H9 (cell line): ENCODE results near the gene CTR9. TPM values are rescaled to one million over a fixed set of nuclear protein-coding genes. Genes with fewer than 3 reads are reported as not detected.

ENCODE experiments used
- DNase-seq: peaks from one replicate; pipeline ENCODE4 v3.0.0-alpha.2; 2017
- H2AFZ ChIP-seq: one replicate; pipeline ENCODE4 v1.6.1; 2013; ENCODE audit warnings: mild to moderate bottlenecking, low read length, control low read depth, moderate library complexity
- H2AK5ac ChIP-seq: 2 replicates; pipeline ENCODE4 v1.6.1; 2013; ENCODE audit warnings: low read length, control low read depth, mixed read lengths; ENCODE audit not compliant: insufficient read length
- H2BK120ac ChIP-seq: one replicate; pipeline ENCODE4 v1.6.1; 2013; ENCODE audit warnings: low read depth, mild to moderate bottlenecking, low read length, control low read depth, inconsistent platforms; ENCODE audit not compliant: poor library complexity, severe bottlenecking
- H2BK12ac ChIP-seq: 2 replicates; pipeline ENCODE4 v1.6.1; 2013; ENCODE audit warnings: low read length, control low read depth, mixed read lengths, low read depth; ENCODE audit not compliant: insufficient read length
- H2BK15ac ChIP-seq: 2 replicates; pipeline ENCODE4 v1.6.1; 2013; ENCODE audit warnings: low read depth, low read length, control low read depth
- H2BK20ac ChIP-seq: one replicate; pipeline ENCODE4 v1.6.1; 2013; ENCODE audit warnings: low read depth, mild to moderate bottlenecking, low read length, control low read depth, inconsistent platforms; ENCODE audit not compliant: poor library complexity, severe bottlenecking
- H2BK5ac ChIP-seq: 2 replicates; pipeline ENCODE4 v1.6.1; 2013; ENCODE audit warnings: low read length, control low read depth, mixed read lengths; ENCODE audit not compliant: insufficient read length
- H3K14ac ChIP-seq: 2 replicates; pipeline ENCODE4 v1.6.1; 2013; ENCODE audit warnings: low read length, control low read depth; ENCODE audit not compliant: insufficient read depth
- H3K18ac ChIP-seq: 2 replicates; pipeline ENCODE4 v1.6.1; 2013; ENCODE audit warnings: low read depth, mild to moderate bottlenecking, mixed read lengths, low read length, control low read depth; ENCODE audit not compliant: insufficient read length
- H3K23ac ChIP-seq: 2 replicates; pipeline ENCODE4 v1.6.1; 2013; ENCODE audit warnings: low read length, control low read depth, mixed read lengths, low read depth; ENCODE audit not compliant: insufficient read length
- H3K23me2 ChIP-seq: 2 replicates; pipeline ENCODE4 v1.6.1; 2013; ENCODE audit warnings: low read depth, mild to moderate bottlenecking, mixed read lengths, low read length, control low read depth; ENCODE audit not compliant: insufficient read length, poor library complexity, severe bottlenecking
- H3K27ac ChIP-seq: 2 replicates; pipeline ENCODE4 v1.5.1; 2013; ENCODE audit warnings: low read length, control low read depth, mixed read lengths, low read depth; ENCODE audit not compliant: insufficient read length
- H3K27me3 ChIP-seq: 2 replicates; pipeline ENCODE4 v1.6.1; 2013; ENCODE audit warnings: low read length, control low read depth, inconsistent platforms; ENCODE audit not compliant: insufficient read depth
- H3K4ac ChIP-seq: 2 replicates; pipeline ENCODE4 v1.6.1; 2013; ENCODE audit warnings: low read depth, mild to moderate bottlenecking, control low read depth, inconsistent platforms, low read length, moderate library complexity
- H3K4me1 ChIP-seq: 2 replicates; pipeline ENCODE4 v1.6.1; 2013; ENCODE audit warnings: low read length, control low read depth, inconsistent platforms; ENCODE audit not compliant: insufficient read depth
- H3K4me2 ChIP-seq: 2 replicates; pipeline ENCODE4 v1.6.1; 2013; ENCODE audit warnings: low read length, control low read depth, mixed read lengths; ENCODE audit not compliant: insufficient read length, insufficient read depth
- H3K56ac ChIP-seq: 2 replicates; pipeline ENCODE4 v1.6.1; 2013; ENCODE audit warnings: low read depth, mild to moderate bottlenecking, mixed read lengths, low read length, control low read depth; ENCODE audit not compliant: insufficient read length
- H3K79me1 ChIP-seq: 2 replicates; pipeline ENCODE4 v1.6.1; 2013; ENCODE audit warnings: low read depth, mild to moderate bottlenecking, moderate library complexity, low read length, control low read depth, inconsistent platforms; ENCODE audit not compliant: insufficient read depth, poor library complexity, severe bottlenecking
- H3K79me2 ChIP-seq: 2 replicates; pipeline ENCODE4 v1.6.1; 2013; ENCODE audit warnings: low read length, control low read depth, inconsistent platforms; ENCODE audit not compliant: insufficient read depth
- H3K9ac ChIP-seq: 2 replicates; pipeline ENCODE4 v1.6.1; 2013; ENCODE audit warnings: low read length, control low read depth, mixed read lengths; ENCODE audit not compliant: insufficient read length; ENCODE audit errors: extremely low read depth
- H3K9me3 ChIP-seq: one replicate; pipeline ENCODE4 v1.6.1; 2013; ENCODE audit warnings: low read depth, low read length, inconsistent platforms; ENCODE audit not compliant: control insufficient read depth
- H3T11ph ChIP-seq: one replicate; pipeline ENCODE4 v1.6.1; 2013; ENCODE audit warnings: mild to moderate bottlenecking, low read length, control low read depth, inconsistent platforms
- H4K20me1 ChIP-seq: one replicate; pipeline ENCODE4 v1.6.1; 2013; ENCODE audit not compliant: control insufficient read depth, insufficient read length, insufficient read depth
- H4K5ac ChIP-seq: 2 replicates; pipeline ENCODE4 v1.6.1; 2013; ENCODE audit warnings: low read depth, mild to moderate bottlenecking, mixed read lengths, low read length, control low read depth; ENCODE audit not compliant: insufficient read length
- H4K8ac ChIP-seq: replicated peaks from 2 replicates; pipeline ENCODE4 v1.6.1; 2013; ENCODE audit warnings: low read length, control low read depth, mixed read lengths, low read depth; ENCODE audit not compliant: insufficient read length
- H4K91ac ChIP-seq: 2 replicates; pipeline ENCODE4 v1.6.1; 2013; ENCODE audit warnings: low read depth, mild to moderate bottlenecking, moderate library complexity, mixed read lengths, low read length, control low read depth; ENCODE audit not compliant: insufficient read length
- H3K27ac Mint-ChIP-seq, 3 experiments: 2 replicates in 2 of 3; 3 replicates in 1 of 3; pipeline ENCODE4 v1.8.0; 2020 to 2021; ENCODE audit warnings: mixed read lengths in 3 of 3, mild to moderate bottlenecking in 1 of 3, moderate library complexity in 1 of 3
- H3K27me3 Mint-ChIP-seq: 2 replicates; pipeline ENCODE4 v1.8.0; 2021; ENCODE audit warnings: low read depth, mild to moderate bottlenecking, moderate library complexity, mixed read lengths
- H3K36me3 Mint-ChIP-seq, 3 experiments: 2 replicates in 2 of 3; 3 replicates in 1 of 3; pipeline ENCODE4 v1.8.0; 2020 to 2021; ENCODE audit warnings: low read depth in 3 of 3, mixed read lengths in 3 of 3; ENCODE audit not compliant: insufficient read depth in 1 of 3
- H3K4me1 Mint-ChIP-seq, 2 experiments: 2 replicates each; pipeline ENCODE4 v1.8.0; 2020; ENCODE audit warnings: mixed read lengths in 2 of 2
- H3K4me3 Mint-ChIP-seq, 2 experiments: 2 replicates in 1 of 2; 3 replicates in 1 of 2; pipeline ENCODE4 v1.8.0; 2020 to 2021; ENCODE audit warnings: mild to moderate bottlenecking in 2 of 2, mixed read lengths in 2 of 2, moderate library complexity in 1 of 2
- H3K9me3 Mint-ChIP-seq, 2 experiments: 2 replicates in 1 of 2; 3 replicates in 1 of 2; pipeline ENCODE4 v1.8.0; 2020; ENCODE audit warnings: mild to moderate bottlenecking in 2 of 2, mixed read lengths in 2 of 2, moderate library complexity in 1 of 2
- WGBS: extraction: QIAGEN DNeasy Blood & Tissue Kit; methylation state at CpG from one replicate; pipeline ENCODE4 v1.1.7; 2013; ENCODE audit warnings: missing lambda C conversion rate, low lambda C conversion rate, mixed read lengths; ENCODE audit not compliant: insufficient read length; ENCODE audit errors: extremely low coverage; 5-methylcytosine and 5-hydroxymethylcytosine counted together
- total RNA-seq: library from RNA; stranded (reverse); gene quantifications from 2 replicates; pipeline ENCODE4 v1.2.1, GENCODE V29; 2021
- TF ChIP-seq, protein P1 (sequence below): fragments of 200-600 bp; sonication (generic); conservative IDR thresholded peaks from 3 replicates; pipeline ENCODE4 v1.8.0; 2021; ENCODE audit warnings: antibody characterized with exemption, mild to moderate bottlenecking

Gene CTR9
- total RNA-seq, 1 experiment from 2014 or later = 37.5 TPM

DNA sequence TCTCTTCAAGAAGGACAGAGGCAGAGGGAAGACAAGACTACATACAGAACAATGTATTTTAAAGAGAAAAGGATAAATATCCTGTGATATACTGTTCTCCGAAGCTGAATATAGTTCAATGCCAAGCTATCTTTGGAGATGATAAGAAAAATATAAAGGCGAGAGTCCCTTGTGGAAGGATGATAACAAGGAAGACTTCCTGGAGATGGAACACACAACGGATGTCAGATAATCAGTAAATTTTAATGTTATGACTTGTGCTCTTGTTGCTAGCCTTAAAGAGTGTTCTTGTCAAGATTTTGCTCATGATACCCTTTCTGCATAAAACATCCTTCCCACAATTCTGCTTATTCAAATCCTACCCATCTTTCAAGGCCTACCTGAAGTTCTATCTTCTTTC lies 6.8 kb upstream of the CTR9 start:
- H3K4ac ChIP-seq = no peak overlapping the region
- no peak overlapping the region for H3K56ac ChIP-seq
- no peak overlapping the region for H2AFZ ChIP-seq
- H2BK120ac ChIP-seq = no peak overlapping the region
- H2AK5ac ChIP-seq = no peak overlapping the region
- Mint-ChIP-seq H3K27me3 (no peaks in the 10 kb centered on the region), H3K27ac (no peak overlapping the region; a peak in 1 of 7 replicates), H3K4me3 (no peak overlapping the region), H3K9me3 (no peaks in the 10 kb centered on the region), H3K36me3 (no peaks in the 10 kb centered on the region), H3K4me1 (no peaks in the 10 kb centered on the region)
- H3K4me1 ChIP-seq = no peaks in the 10 kb centered on the region
- H3K14ac ChIP-seq = no peak overlapping the region
- H3K27ac ChIP-seq = no peak overlapping the region
- H2BK12ac ChIP-seq = no peak overlapping the region
- H3K18ac ChIP-seq = no peak overlapping the region
- H3K27me3 ChIP-seq = no peaks in the 10 kb centered on the region
- DNase-seq = no peak
- H3K23me2 ChIP-seq = no peaks in the 10 kb centered on the region
- H3K9me3 ChIP-seq = no peaks in the 10 kb centered on the region
- H4K5ac ChIP-seq = no peak overlapping the region
- H3K79me1 ChIP-seq = no peaks in the 10 kb centered on the region
- no peak overlapping the region for H4K91ac ChIP-seq
- H2BK20ac ChIP-seq = no peak overlapping the region
- WGBS = no CpG with 5 or more reads among the region's 3 CpGs
- no peak overlapping the region for H3K23ac ChIP-seq
- no peak overlapping the region for H2BK15ac ChIP-seq
- TF ChIP-seq, protein P1, sequence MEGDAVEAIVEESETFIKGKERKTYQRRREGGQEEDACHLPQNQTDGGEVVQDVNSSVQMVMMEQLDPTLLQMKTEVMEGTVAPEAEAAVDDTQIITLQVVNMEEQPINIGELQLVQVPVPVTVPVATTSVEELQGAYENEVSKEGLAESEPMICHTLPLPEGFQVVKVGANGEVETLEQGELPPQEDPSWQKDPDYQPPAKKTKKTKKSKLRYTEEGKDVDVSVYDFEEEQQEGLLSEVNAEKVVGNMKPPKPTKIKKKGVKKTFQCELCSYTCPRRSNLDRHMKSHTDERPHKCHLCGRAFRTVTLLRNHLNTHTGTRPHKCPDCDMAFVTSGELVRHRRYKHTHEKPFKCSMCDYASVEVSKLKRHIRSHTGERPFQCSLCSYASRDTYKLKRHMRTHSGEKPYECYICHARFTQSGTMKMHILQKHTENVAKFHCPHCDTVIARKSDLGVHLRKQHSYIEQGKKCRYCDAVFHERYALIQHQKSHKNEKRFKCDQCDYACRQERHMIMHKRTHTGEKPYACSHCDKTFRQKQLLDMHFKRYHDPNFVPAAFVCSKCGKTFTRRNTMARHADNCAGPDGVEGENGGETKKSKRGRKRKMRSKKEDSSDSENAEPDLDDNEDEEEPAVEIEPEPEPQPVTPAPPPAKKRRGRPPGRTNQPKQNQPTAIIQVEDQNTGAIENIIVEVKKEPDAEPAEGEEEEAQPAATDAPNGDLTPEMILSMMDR = no peak
- no peak overlapping the region for H2BK5ac ChIP-seq
- H3K79me2 ChIP-seq = no peaks in the 10 kb centered on the region
- no peak overlapping the region for H3K4me2 ChIP-seq
- no peak overlapping the region for H3T11ph ChIP-seq
- H3K9ac ChIP-seq = no peak overlapping the region
- H4K8ac ChIP-seq = no peak overlapping the region
- no peaks in the 10 kb centered on the region for H4K20me1 ChIP-seq
